Panc1 (cell line): ENCODE results near the gene SLC22A7. TPM values are rescaled to one million over a fixed set of nuclear protein-coding genes. Genes with fewer than 3 reads are reported as not detected.
A peak's percentile ranks its signal among the peaks of the same experiment; 100 is the strongest.

Source experiments
- ATAC-seq: fragments of 200-7000 bp; cut with Tn5 transposase; 2 replicates; pipeline ENCODE4 v1.9.1; 2020; ENCODE audit warnings: mild to moderate bottlenecking, moderate library complexity
- BruUV-seq: library from RNA; stranded (reverse); fragments of 400-500 nt; replicated peaks from 2 replicates; lab custom pipeline; 2021; lab: Mats Ljungman, UMichigan
- CTCF ChIA-PET: fragments of 300-600 bp; sonication (Branson Sonifier 250); formaldehyde crosslinking; loops from one replicate; lab custom pipeline; 2022; ENCODE audit warnings: antibody characterized with exemption; lab: Charles Lee
- POLR2A ChIA-PET: fragments of 300-600 bp; sonication (Branson Sonifier 250); formaldehyde crosslinking; loops from one replicate; lab custom pipeline; 2022; ENCODE audit warnings: antibody characterized with exemption; lab: Charles Lee
- DNase-seq: peaks from one replicate; pipeline ENCODE4 v3.0.0-alpha.2; 2010; ENCODE audit warnings: low read depth, low spot score
- H3K27ac ChIP-seq: 2 replicates; pipeline ENCODE4 v1.5.1; 2011; ENCODE audit warnings: mild to moderate bottlenecking, low read length, inconsistent platforms
- H3K27me3 ChIP-seq: fragments of 200-500 bp; sonication (Bioruptor generic); 2 replicates; pipeline ENCODE4 v1.6.0; 2014; ENCODE audit warnings: low read length, inconsistent platforms; ENCODE audit not compliant: control insufficient read depth, insufficient read depth
- H3K36me3 ChIP-seq: fragments of 200-500 bp; sonication (Bioruptor generic); 2 replicates; pipeline ENCODE4 v1.5.1; 2014; ENCODE audit warnings: inconsistent platforms, mild to moderate bottlenecking, low read length, moderate library complexity; ENCODE audit not compliant: control insufficient read depth, insufficient read depth
- H3K4me1 ChIP-seq: 2 replicates; pipeline ENCODE4 v1.5.1; 2011; ENCODE audit warnings: inconsistent platforms, mild to moderate bottlenecking, low read length, moderate library complexity; ENCODE audit not compliant: control insufficient read depth, insufficient read depth
- H3K4me3 ChIP-seq, 2 experiments: 2 replicates each; pipeline ENCODE4 v1.5.1; 2011 to 2012; ENCODE audit warnings: low read depth in 2 of 2, low read length in 2 of 2, mild to moderate bottlenecking in 2 of 2, inconsistent platforms in 1 of 2, moderate library complexity in 1 of 2
- H3K9me3 ChIP-seq: fragments of 200-500 bp; sonication (Bioruptor generic); 2 replicates; pipeline ENCODE4 v1.5.1; 2014; ENCODE audit warnings: low read depth, mild to moderate bottlenecking, inconsistent platforms, low read length, moderate library complexity; ENCODE audit not compliant: control insufficient read depth, insufficient read depth
- CTCF ChIP-seq: fragments of 450-650 bp; IDR thresholded peaks from 2 replicates; pipeline ENCODE4 v1.5.1; 2017; ENCODE audit warnings: mild to moderate bottlenecking
- POLR2AphosphoS5 ChIP-seq: IDR thresholded peaks from 2 replicates; pipeline ENCODE4 v1.6.1; 2012; ENCODE audit warnings: mild to moderate bottlenecking, low read depth, low read length, moderate library complexity
- SIN3A ChIP-seq: IDR thresholded peaks from 2 replicates; pipeline ENCODE4 v1.6.1; 2012; ENCODE audit warnings: low read depth, mild to moderate bottlenecking, low read length, moderate library complexity, borderline replicate concordance; ENCODE audit not compliant: insufficient read depth
- TCF7L2 ChIP-seq: IDR thresholded peaks from 2 replicates; pipeline ENCODE4 v1.6.1; 2011; ENCODE audit warnings: mild to moderate bottlenecking, low read depth, low read length, inconsistent platforms
- in situ Hi-C: cut with HindIII; loops from 2 replicates; pipeline ENCODE4 v1.10.0; 2016; ENCODE audit warnings: low sequenced_read_pairs, low pct_unique_long_range_greater_than_20kb
- intact Hi-C: fragments of 100-400 bp; cut with micrococcal nuclease; formaldehyde crosslinking; loops from one replicate; pipeline ENCODE4 v1.10.0; 2022; ENCODE audit not compliant: unreplicated experiment
- total RNA-seq: library from RNA; stranded (reverse); gene quantifications from one replicate; pipeline ENCODE4 v1.2.1, GENCODE V29; 2021; ENCODE audit not compliant: unreplicated experiment
- TF ChIP-seq, protein P1 (sequence below), 2 experiments: IDR thresholded peaks; 2 replicates each; pipeline ENCODE4 v1.6.1; 2011 to 2012; ENCODE audit warnings: low read depth in 2 of 2, control low read depth in 1 of 2, low read length in 1 of 2, mild to moderate bottlenecking in 1 of 2, moderate library complexity in 1 of 2; ENCODE audit not compliant: insufficient read depth in 1 of 2

The SLC22A7 gene
- total RNA-seq, 1 experiment from 2014 or later, result not detected

DNA sequence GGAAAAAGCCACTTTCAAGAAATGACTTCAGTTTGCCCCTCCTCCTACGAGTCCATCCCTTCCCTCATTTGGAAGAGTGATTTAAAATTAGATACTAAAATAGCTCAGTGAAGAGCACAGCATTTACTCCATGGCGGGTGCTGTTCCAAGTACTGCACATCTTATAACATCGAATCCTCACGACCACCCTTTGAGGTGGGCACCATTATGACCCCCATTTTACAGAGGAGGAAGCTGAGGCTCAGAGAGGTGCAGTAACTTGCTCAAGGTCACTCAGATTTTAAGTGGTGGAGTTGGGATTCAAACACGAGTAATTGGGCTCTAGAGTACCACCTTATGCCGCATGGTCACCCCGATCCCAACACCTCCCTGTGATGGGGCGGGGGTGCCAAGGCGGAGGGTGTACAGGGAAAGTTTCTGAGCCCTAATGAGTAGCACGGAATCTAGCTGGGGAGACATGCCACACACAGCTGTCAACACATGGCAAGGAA, 29.2 kb upstream of the SLC22A7 start:
- Histone ChIP-seq H3K27me3 (no peaks in the 10 kb centered on the region), H3K4me1 (peaks cover 9% of the 10 kb centered on the region), H3K9me3 (no peaks in the 10 kb centered on the region), H3K27ac (no peak overlapping the region), H3K4me3 (no peak overlapping the region; a peak in 1 of 4 replicates), H3K36me3 (no peaks in the 10 kb centered on the region)
- intact Hi-C loops (no loop called here), in situ Hi-C loops (no loop called here)
- POLR2A ChIA-PET, result no interaction called here
- DNase-seq (no peak), ATAC-seq (no peak)
- no TSS peak for BruUV-seq
- no peak for TF ChIP-seq CTCF
- TF ChIP-seq SIN3A, result no peak
- TF ChIP-seq TCF7L2, result no peak
- TF ChIP-seq, protein P1, sequence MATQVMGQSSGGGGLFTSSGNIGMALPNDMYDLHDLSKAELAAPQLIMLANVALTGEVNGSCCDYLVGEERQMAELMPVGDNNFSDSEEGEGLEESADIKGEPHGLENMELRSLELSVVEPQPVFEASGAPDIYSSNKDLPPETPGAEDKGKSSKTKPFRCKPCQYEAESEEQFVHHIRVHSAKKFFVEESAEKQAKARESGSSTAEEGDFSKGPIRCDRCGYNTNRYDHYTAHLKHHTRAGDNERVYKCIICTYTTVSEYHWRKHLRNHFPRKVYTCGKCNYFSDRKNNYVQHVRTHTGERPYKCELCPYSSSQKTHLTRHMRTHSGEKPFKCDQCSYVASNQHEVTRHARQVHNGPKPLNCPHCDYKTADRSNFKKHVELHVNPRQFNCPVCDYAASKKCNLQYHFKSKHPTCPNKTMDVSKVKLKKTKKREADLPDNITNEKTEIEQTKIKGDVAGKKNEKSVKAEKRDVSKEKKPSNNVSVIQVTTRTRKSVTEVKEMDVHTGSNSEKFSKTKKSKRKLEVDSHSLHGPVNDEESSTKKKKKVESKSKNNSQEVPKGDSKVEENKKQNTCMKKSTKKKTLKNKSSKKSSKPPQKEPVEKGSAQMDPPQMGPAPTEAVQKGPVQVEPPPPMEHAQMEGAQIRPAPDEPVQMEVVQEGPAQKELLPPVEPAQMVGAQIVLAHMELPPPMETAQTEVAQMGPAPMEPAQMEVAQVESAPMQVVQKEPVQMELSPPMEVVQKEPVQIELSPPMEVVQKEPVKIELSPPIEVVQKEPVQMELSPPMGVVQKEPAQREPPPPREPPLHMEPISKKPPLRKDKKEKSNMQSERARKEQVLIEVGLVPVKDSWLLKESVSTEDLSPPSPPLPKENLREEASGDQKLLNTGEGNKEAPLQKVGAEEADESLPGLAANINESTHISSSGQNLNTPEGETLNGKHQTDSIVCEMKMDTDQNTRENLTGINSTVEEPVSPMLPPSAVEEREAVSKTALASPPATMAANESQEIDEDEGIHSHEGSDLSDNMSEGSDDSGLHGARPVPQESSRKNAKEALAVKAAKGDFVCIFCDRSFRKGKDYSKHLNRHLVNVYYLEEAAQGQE (IDR thresholded peaks at IDR 0.05; ENCODE audit: insufficient read depth in 1 of 2, low read depth in 2 of 2, low read length in 1 of 2), result no peak
- TF ChIP-seq POLR2AphosphoS5, result no peak
- CTCF ChIA-PET, result no interaction called here

DNA sequence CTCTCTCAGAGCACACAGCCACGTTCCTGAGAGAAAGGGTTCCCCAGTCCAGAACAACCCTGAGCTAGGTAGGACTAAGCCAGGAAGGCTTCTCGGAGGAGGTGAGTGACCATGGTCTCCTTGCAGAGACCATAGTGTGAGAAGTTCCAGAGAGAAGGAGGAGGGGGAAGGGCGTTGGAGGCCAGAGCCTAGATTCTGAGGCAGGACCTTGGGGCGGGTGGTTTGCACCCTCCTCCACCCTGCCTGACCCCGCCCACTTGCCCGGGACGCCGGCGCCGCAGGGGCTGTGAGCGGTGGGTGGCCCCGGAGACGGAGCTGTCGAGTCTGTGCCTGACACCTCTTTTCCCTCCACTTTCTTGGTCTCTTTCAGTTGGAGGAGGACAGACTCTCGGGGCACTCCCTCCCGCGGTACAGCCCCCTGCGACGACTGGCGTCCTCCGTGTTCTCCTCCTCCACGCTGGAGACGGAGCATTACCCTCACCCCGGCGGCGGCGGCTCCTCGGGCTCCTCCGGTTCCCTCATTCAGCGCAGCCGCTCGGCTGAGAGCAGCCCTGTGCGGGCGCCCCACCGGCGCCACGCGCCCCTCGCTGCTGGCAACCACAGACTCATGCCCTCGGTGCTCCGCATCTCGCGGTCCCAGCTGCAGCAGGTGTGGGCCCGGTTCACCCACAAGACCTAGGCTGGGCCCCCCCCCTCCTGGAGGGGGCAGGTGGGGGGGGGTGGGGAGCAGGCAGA, 28.6 kb upstream of the SLC22A7 start:
- Histone ChIP-seq H3K27ac (no peak overlapping the region), H3K36me3 (no peaks in the 10 kb centered on the region), H3K4me3 (peak overlapping the region; percentile 20 to 41), H3K4me1 (peaks cover 9% of the 10 kb centered on the region), H3K9me3 (no peaks in the 10 kb centered on the region), H3K27me3 (no peaks in the 10 kb centered on the region)
- in situ Hi-C loops, result no loop called here
- DNase-seq, result no peak
- TF ChIP-seq POLR2AphosphoS5 (no peak), TCF7L2 (no peak), CTCF (no peak), SIN3A (no peak)
- TF ChIP-seq, protein P1 (IDR thresholded peaks at IDR 0.05; ENCODE audit: insufficient read depth in 1 of 2, low read depth in 2 of 2, low read length in 1 of 2), result no peak
- ChIA-PET CTCF (no interaction called here), POLR2A (interaction anchor here (0.6 kb wide), 1 partner anchor 551 kb away, joined by 5 read pairs; no protein-coding TSS in a partner anchor)
- no TSS peak for BruUV-seq
- intact Hi-C loops, result no loop called here
- ATAC-seq, result peak; percentile 43
